WI38 (cell line): ENCODE measurements around the gene SUSD1.
"Not testable (repeated sequence)": the region's sequence is repeated elsewhere in the genome, so short reads cannot be mapped to it uniquely, and the experiment has no call there.

Experiments
- H3K4me3 ChIP-seq: 2 replicates; pipeline ENCODE4 v1.5.1; 2011; ENCODE audit warnings: low read depth, mild to moderate bottlenecking, control low read depth, low read length
- CTCF ChIP-seq: IDR thresholded peaks from 2 replicates; pipeline ENCODE4 v1.5.1; 2012; ENCODE audit warnings: low read depth, mild to moderate bottlenecking, control low read depth, low read length

The SUSD1 gene

GRCh38 chr9:112140936-112141335, 34.2 kb downstream of the SUSD1 start:
- TF ChIP-seq CTCF = no peak
- no peak overlapping the region for H3K4me3 ChIP-seq

DNA sequence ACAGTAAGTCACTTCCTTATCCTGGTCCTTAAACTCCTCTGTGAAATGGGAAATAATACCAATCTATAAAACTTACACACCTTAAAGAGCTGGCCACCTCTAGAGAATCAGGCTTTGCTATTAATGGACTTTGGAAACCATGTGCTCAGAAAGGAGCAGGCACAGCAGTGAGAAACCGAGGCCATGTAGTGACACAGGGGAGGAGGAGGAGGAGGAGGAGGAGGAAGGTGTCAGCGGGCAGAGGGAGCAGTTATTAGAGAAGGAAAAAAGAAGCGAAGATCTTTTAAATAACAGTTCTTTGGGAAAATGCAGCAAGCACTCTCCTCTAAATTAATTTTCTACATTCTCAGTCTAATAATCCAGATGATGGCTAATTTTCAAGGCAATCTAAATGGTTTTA, 38.0 kb downstream of the SUSD1 start:
- no peak for TF ChIP-seq CTCF
- no peak overlapping the region for H3K4me3 ChIP-seq

DNA sequence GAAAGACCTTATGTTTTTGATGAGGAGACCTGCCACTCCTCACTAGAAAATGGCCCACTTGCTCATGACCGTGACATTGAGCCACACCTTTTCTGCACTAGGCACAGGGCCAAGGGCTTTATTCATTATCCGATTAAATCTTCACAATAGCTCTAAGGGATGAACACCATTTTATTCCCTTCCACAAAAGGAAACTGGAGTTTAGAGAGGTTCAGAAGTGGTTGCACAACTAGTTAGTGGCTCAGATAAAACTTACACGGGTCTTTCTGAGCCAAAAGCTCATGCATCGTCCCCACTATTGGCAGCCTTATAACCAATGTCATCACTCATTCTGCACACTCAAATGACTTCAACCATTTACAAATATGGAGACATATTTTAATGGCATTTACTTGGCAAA, 39.4 kb downstream of the SUSD1 start:
- TF ChIP-seq CTCF = no peak
- H3K4me3 ChIP-seq = no peak overlapping the region

DNA sequence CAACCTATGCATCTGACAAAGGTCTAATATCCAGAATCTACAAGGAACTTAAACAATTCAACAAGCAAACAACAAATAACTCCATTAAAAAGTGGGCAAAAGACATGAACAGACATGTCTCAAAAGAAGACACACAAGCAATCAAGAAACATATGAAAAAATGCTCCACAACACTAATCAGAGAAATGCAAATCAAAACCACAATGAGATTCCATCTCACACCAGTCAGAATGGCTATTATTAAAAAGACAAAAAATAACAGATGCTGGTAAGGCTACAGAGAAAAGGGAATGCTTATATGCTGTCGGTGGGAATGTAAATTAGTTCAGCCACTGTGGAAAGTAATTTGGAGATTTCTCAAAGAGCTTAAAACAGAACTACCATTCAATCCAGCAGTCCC, 41.3 kb downstream of the SUSD1 start:
- not testable (repeated sequence) for H3K4me3 ChIP-seq

DNA sequence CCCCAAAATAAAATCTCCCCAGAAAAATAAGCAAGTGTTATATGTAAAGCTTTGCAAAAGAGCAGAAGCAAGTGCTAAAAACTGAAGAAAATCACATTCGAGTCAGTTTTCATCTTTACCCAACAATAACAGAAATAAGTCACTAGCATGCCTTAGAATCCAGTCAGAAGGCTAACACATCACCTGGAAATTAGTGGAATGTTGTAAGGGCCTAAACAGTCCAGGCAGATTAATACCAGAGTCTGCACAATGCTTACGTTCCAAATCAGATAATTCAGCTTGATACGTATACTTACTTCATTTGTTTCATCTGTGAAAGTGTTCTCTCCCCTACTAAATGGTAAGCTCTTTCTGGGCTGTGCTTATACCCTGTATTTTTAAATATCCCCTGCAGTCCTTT, 42.7 kb downstream of the SUSD1 start:
- no peak for TF ChIP-seq CTCF
- H3K4me3 ChIP-seq = no peak overlapping the region

DNA sequence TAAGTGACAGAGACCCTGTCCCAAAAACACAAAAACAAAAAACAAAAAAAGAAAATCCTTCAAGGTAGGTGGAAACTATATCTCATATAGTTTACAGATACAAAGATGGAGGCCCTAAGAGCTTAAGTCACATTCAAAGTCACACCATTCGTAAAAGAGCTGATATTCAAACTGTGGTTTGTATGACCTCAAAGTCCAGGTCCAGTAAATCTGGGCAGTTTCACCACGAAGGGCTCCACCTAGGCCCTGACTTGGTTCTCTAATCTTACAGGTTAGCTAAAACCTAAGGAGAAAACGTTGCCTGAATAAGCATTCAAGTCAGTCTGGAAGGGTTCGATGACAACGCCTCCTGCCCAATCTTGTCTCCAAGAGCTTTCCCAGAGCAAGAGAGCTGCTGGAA, 44.1 kb downstream of the SUSD1 start:
- H3K4me3 ChIP-seq = no peak overlapping the region
- no peak for TF ChIP-seq CTCF

DNA sequence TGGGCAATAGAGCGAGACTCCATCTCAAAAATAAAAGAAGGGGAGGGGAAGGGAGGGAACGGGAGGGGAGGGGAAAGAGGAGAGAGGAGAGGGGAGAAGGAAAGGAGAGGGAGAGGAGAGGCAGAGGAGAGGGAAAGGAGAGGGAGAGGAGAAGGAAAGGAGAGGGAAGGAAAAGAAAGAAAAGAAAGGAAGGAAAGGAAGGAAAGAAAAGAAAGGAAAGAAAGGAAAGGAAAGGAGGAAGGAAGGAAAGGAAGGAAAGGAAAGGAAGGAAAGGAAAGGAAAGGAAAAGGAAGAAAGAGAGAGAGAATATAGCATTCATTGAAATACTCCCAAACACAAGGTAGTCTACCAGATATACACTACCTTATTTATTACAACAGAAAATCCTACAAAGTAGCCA, 44.8 kb downstream of the SUSD1 start:
- no peak for TF ChIP-seq CTCF
- no peak overlapping the region for H3K4me3 ChIP-seq

GRCh38 chr9:112129246-112129645, 45.9 kb downstream of the SUSD1 start:
- no peak for TF ChIP-seq CTCF
- no peak overlapping the region for H3K4me3 ChIP-seq

- H3K4me3 ChIP-seq = not testable (repeated sequence)
Measured at GRCh38 chr9:112128399-112128798, 46.7 kb downstream of the SUSD1 start.
